Activated CD8-positive, alpha-beta memory T cell treated with anti-CD3 and anti-CD28 coated beads for 36 hours (primary cell): ENCODE data around the gene THEM4. TPM values are rescaled to one million over a fixed set of nuclear protein-coding genes. Genes with fewer than 3 reads are reported as not detected.

ENCODE experiments used
- CTCF ChIA-PET: fragments of 350-600 bp; sonication (Branson Sonifier 250); formaldehyde crosslinking; loops from one replicate; lab custom pipeline; 2021; ENCODE audit warnings: antibody characterized with exemption; lab: Charles Lee
- POLR2A ChIA-PET: fragments of 350-600 bp; sonication (Branson Sonifier 250); formaldehyde crosslinking; loops from one replicate; lab custom pipeline; 2021; ENCODE audit warnings: antibody characterized with exemption; lab: Charles Lee
- total RNA-seq, 2 experiments: library from RNA; stranded (reverse); gene quantifications; one replicate each; pipeline ENCODE4 v1.2.3, GENCODE V29; 2021

THEM4 gene
- total RNA-seq, 2 experiments from 2014 or later = 28.7 to 31.8 TPM

GRCh38 chr1:151939141-151939540 is 29.8 kb upstream of the THEM4 start:
- ChIA-PET CTCF (interaction anchor here (0.9 to 1.7 kb wide), 2 partner anchors 12 to 30 kb away, joined by 3 to 4 read pairs; no protein-coding TSS in a partner anchor), POLR2A (no interaction called here)

GRCh38 chr1:151936653-151937052 is 27.3 kb upstream of the THEM4 start:
- POLR2A ChIA-PET = no interaction called here
- CTCF ChIA-PET = interaction anchor here (1.5 to 5.2 kb wide), 3 partner anchors 31 to 78 kb away, joined by 5 to 46 read pairs (median 9); no protein-coding TSS in a partner anchor

GRCh38 chr1:151935894-151936602 is 26.7 kb upstream of the THEM4 start:
- POLR2A ChIA-PET = no interaction called here
- CTCF ChIA-PET = interaction anchor here (1.1 to 5.2 kb wide), 7 partner anchors 13 to 78 kb away, joined by 3 to 46 read pairs (median 5); no protein-coding TSS in a partner anchor

GRCh38 chr1:151935154-151935553 is 25.8 kb upstream of the THEM4 start:
- CTCF ChIA-PET = interaction anchor here (0.8 to 5.2 kb wide), 10 partner anchors 12 to 79 kb away, joined by 3 to 46 read pairs (median 5); no protein-coding TSS in a partner anchor

GRCh38 chr1:151934048-151934493 is 24.8 kb upstream of the THEM4 start:
- ChIA-PET CTCF (interaction anchor here (0.7 to 5.2 kb wide), 16 partner anchors 8 to 114 kb away, joined by 3 to 46 read pairs (median 4); partner anchors contain the start of gene S100A11), POLR2A (no interaction called here)

More at GRCh38 chr1:151935154-151935553, 25.8 kb upstream of the THEM4 start:
- POLR2A ChIA-PET = no interaction called here

GRCh38 chr1:151924691-151925587 is 15.6 kb upstream of the THEM4 start:
- ChIA-PET CTCF (interaction anchor here (0.7 kb wide), 1 partner anchor 17 kb away, joined by 3 read pairs; no protein-coding TSS in a partner anchor), POLR2A (no interaction called here)

GRCh38 chr1:151923422-151923821 is 14.1 kb upstream of the THEM4 start:
- CTCF ChIA-PET = interaction anchor here (1.0 to 1.3 kb wide), 2 partner anchors 9 to 12 kb away, joined by 3 to 4 read pairs; no protein-coding TSS in a partner anchor
- POLR2A ChIA-PET = no interaction called here

- CTCF ChIA-PET = interaction anchor here (0.9 kb wide), 1 partner anchor 30 kb away, joined by 3 read pairs; no protein-coding TSS in a partner anchor
- POLR2A ChIA-PET = no interaction called here
Measured at GRCh38 chr1:151920149-151920548, 10.8 kb upstream of the THEM4 start.

GRCh38 chr1:151918819-151919610 is 9.7 kb upstream of the THEM4 start:
- ChIA-PET POLR2A (no interaction called here), CTCF (no interaction called here)

GRCh38 chr1:151918156-151918555 is 8.8 kb upstream of the THEM4 start:
- CTCF ChIA-PET = interaction anchor here (2.1 kb wide), 1 partner anchor 83 kb away, joined by 7 read pairs; no protein-coding TSS in a partner anchor
- POLR2A ChIA-PET = no interaction called here

GRCh38 chr1:151916726-151917370 is 7.5 kb upstream of the THEM4 start:
- CTCF ChIA-PET = interaction anchor here (0.6 to 2.1 kb wide), 2 partner anchors 84 to 331 kb away, joined by 3 to 7 read pairs; no protein-coding TSS in a partner anchor
- POLR2A ChIA-PET = no interaction called here

- ChIA-PET CTCF (no interaction called here), POLR2A (no interaction called here)
Measured at GRCh38 chr1:151915061-151915686, 5.9 kb upstream of the THEM4 start.

GRCh38 chr1:151914076-151914475 is 4.8 kb upstream of the THEM4 start:
- CTCF ChIA-PET = interaction anchor here (1.0 kb wide), 1 partner anchor 9 kb away, joined by 3 read pairs; no protein-coding TSS in a partner anchor
- POLR2A ChIA-PET = no interaction called here

GRCh38 chr1:151912973-151913372 is 3.7 kb upstream of the THEM4 start:
- CTCF ChIA-PET = no interaction called here
- POLR2A ChIA-PET = no interaction called here

- CTCF ChIA-PET = interaction anchor here (0.7 to 1.9 kb wide), 3 partner anchors 17 to 76 kb away, joined by 3 to 9 read pairs (median 3); no protein-coding TSS in a partner anchor
- POLR2A ChIA-PET = interaction anchor here (1.7 kb wide), 1 partner anchor 69 kb away, joined by 6 read pairs; the partner anchor contains the start of gene C2CD4D
Measured at GRCh38 chr1:151908228-151908691, 1.1 kb downstream of the THEM4 start.

- ChIA-PET CTCF (interaction anchor here (0.7 to 1.9 kb wide), 3 partner anchors 17 to 76 kb away, joined by 3 to 9 read pairs (median 3); no protein-coding TSS in a partner anchor), POLR2A (interaction anchor here (1.7 kb wide), 1 partner anchor 68 kb away, joined by 6 read pairs; the partner anchor contains the start of gene C2CD4D)
Measured at GRCh38 chr1:151907363-151908139, 1.8 kb downstream of the THEM4 start.
